Endothelial cell of hepatic sinusoid (primary cell): ENCODE measurements around the gene LMBR1.
"Not testable (repeated sequence)": the region's sequence is repeated elsewhere in the genome, so short reads cannot be mapped to it uniquely, and the experiment has no call there.

Experiments used
- in situ Hi-C: cut with HindIII; loops from 2 replicates; pipeline ENCODE4 v1.10.0; 2017; ENCODE audit warnings: low sequenced_read_pairs

The LMBR1 gene

GRCh38 chr7:156854654-156855053 lies 38.3 kb downstream of the LMBR1 start:
- in situ Hi-C loops, result no loop called here

GRCh38 chr7:156848979-156849378 lies 44.0 kb downstream of the LMBR1 start:
- in situ Hi-C loops, result no loop called here

- in situ Hi-C loops, result no loop called here
These were observed 47.4 kb downstream of the LMBR1 start for GRCh38 chr7:156845379-156846101.

- in situ Hi-C loops, result not testable (repeated sequence)
These were observed 49.4 kb downstream of the LMBR1 start for GRCh38 chr7:156843582-156843981.

GRCh38 chr7:156843157-156843556 lies 49.8 kb downstream of the LMBR1 start:
- in situ Hi-C loops, result no loop called here

- in situ Hi-C loops, result no loop called here
These were observed 50.2 kb downstream of the LMBR1 start for GRCh38 chr7:156842740-156843140.

- in situ Hi-C loops, result no loop called here
These were observed 50.7 kb downstream of the LMBR1 start for GRCh38 chr7:156842317-156842716.

- in situ Hi-C loops, result no loop called here
These were observed 51.5 kb downstream of the LMBR1 start for GRCh38 chr7:156841497-156841896.

- in situ Hi-C loops, result no loop called here
These were observed 52.8 kb downstream of the LMBR1 start for GRCh38 chr7:156840134-156840533.

- in situ Hi-C loops, result no loop called here
These were observed 56.5 kb downstream of the LMBR1 start for GRCh38 chr7:156836443-156836842.

GRCh38 chr7:156834462-156834861 lies 58.5 kb downstream of the LMBR1 start:
- in situ Hi-C loops, result no loop called here

GRCh38 chr7:156833312-156833711 lies 59.7 kb downstream of the LMBR1 start:
- in situ Hi-C loops, result no loop called here

- in situ Hi-C loops, result no loop called here
These were observed 60.6 kb downstream of the LMBR1 start for GRCh38 chr7:156832195-156832877.

GRCh38 chr7:156829669-156830336 lies 63.2 kb downstream of the LMBR1 start:
- in situ Hi-C loops, result no loop called here

GRCh38 chr7:156827587-156828203 lies 65.3 kb downstream of the LMBR1 start:
- in situ Hi-C loops, result no loop called here

GRCh38 chr7:156823435-156823834 lies 69.5 kb downstream of the LMBR1 start:
- in situ Hi-C loops, result no loop called here

- in situ Hi-C loops, result no loop called here
These were observed 72.4 kb downstream of the LMBR1 start for GRCh38 chr7:156820445-156821063.

- in situ Hi-C loops, result no loop called here
These were observed 73.2 kb downstream of the LMBR1 start for GRCh38 chr7:156819733-156820295.

- in situ Hi-C loops, result no loop called here
These were observed 74.8 kb downstream of the LMBR1 start for GRCh38 chr7:156818133-156818532.

- in situ Hi-C loops, result no loop called here
These were observed 75.9 kb downstream of the LMBR1 start for GRCh38 chr7:156816943-156817572.
